Measurements from ENCODE around the gene SFXN2.

SFXN2 gene

GRCh38 chr10:102769375-102770107 is 55.1 kb downstream of the SFXN2 start:
- Histone ChIP-seq H3K4me3 (ENCODE audit: low read depth, low read length) (no peak overlapping the region), H3K36me3 (ENCODE audit: control insufficient read depth, insufficient read depth, low read length) (0 out of 2 replicates have a peak, but pooled peaks cover 2% of the 10 kb centered on the region), H3K27ac (ENCODE audit: low read depth, low read length) (peak overlapping the region; percentile 18; the same call in 1 of the 2 replicates), H3K9me3 (ENCODE audit: control insufficient read depth, insufficient read depth, low read depth, low read length) (no peaks in the 10 kb centered on the region), H3K27me3 (ENCODE audit: control insufficient read depth, insufficient read depth, low read length) (no peaks in the 10 kb centered on the region), H3K4me1 (ENCODE audit: control insufficient read depth, insufficient read depth, low read length) (peaks cover 14% of the 10 kb centered on the region; the same call in 1 of the 2 replicates), H3K9ac (ENCODE audit: low read length) (peak overlapping the region; percentile 17)

GRCh38 chr10:102770108-102770482 is 55.7 kb downstream of the SFXN2 start:
- no peak overlapping the region for H3K4me3 ChIP-seq (ENCODE audit: low read depth, low read length)
- H3K4me1 ChIP-seq (ENCODE audit: control insufficient read depth, insufficient read depth, low read length) = peaks cover 16% of the 10 kb centered on the region; the same call in 1 of the 2 replicates
- no peak overlapping the region for H3K9ac ChIP-seq (ENCODE audit: low read length)
- peak overlapping the region; percentile 18; the same call in 1 of the 2 replicates for H3K27ac ChIP-seq (ENCODE audit: low read depth, low read length)
- no peaks in the 10 kb centered on the region for H3K27me3 ChIP-seq (ENCODE audit: control insufficient read depth, insufficient read depth, low read length)
- 0 out of 2 replicates have a peak, but pooled peaks cover 2% of the 10 kb centered on the region for H3K36me3 ChIP-seq (ENCODE audit: control insufficient read depth, insufficient read depth, low read length)
- H3K9me3 ChIP-seq (ENCODE audit: control insufficient read depth, insufficient read depth, low read depth, low read length) = no peaks in the 10 kb centered on the region

- Histone ChIP-seq H3K4me1 (ENCODE audit: control insufficient read depth, insufficient read depth, low read length) (peaks cover 23% of the 10 kb centered on the region), H3K9ac (ENCODE audit: low read length) (no peak overlapping the region), H3K27ac (ENCODE audit: low read depth, low read length) (0 out of 2 replicates have a peak overlapping the region, but pooled peaks have one; percentile 16)
These were observed 56.4 kb downstream of the SFXN2 start for GRCh38 chr10:102770792-102771191.

GRCh38 chr10:102773320-102773719 is 58.9 kb downstream of the SFXN2 start:
- Histone ChIP-seq H3K9me3 (ENCODE audit: control insufficient read depth, insufficient read depth, low read depth, low read length) (no peaks in the 10 kb centered on the region), H3K9ac (ENCODE audit: low read length) (no peak overlapping the region), H3K4me3 (ENCODE audit: low read depth, low read length) (no peak overlapping the region), H3K4me1 (ENCODE audit: control insufficient read depth, insufficient read depth, low read length) (peaks cover 46% of the 10 kb centered on the region), H3K36me3 (ENCODE audit: control insufficient read depth, insufficient read depth, low read length) (no peaks in the 10 kb centered on the region), H3K27me3 (ENCODE audit: control insufficient read depth, insufficient read depth, low read length) (no peaks in the 10 kb centered on the region), H3K27ac (ENCODE audit: low read depth, low read length) (no peak overlapping the region)

More at GRCh38 chr10:102770792-102771191, 56.4 kb downstream of the SFXN2 start:
- Histone ChIP-seq H3K36me3 (ENCODE audit: control insufficient read depth, insufficient read depth, low read length) (no peaks in the 10 kb centered on the region), H3K9me3 (ENCODE audit: control insufficient read depth, insufficient read depth, low read depth, low read length) (no peaks in the 10 kb centered on the region), H3K27me3 (ENCODE audit: control insufficient read depth, insufficient read depth, low read length) (no peaks in the 10 kb centered on the region), H3K4me3 (ENCODE audit: low read depth, low read length) (no peak overlapping the region)

GRCh38 chr10:102773986-102774385 is 59.5 kb downstream of the SFXN2 start:
- Histone ChIP-seq H3K9ac (ENCODE audit: low read length) (no peak overlapping the region), H3K27ac (ENCODE audit: low read depth, low read length) (no peak overlapping the region), H3K4me1 (ENCODE audit: control insufficient read depth, insufficient read depth, low read length) (peaks cover 52% of the 10 kb centered on the region), H3K9me3 (ENCODE audit: control insufficient read depth, insufficient read depth, low read depth, low read length) (no peaks in the 10 kb centered on the region), H3K36me3 (ENCODE audit: control insufficient read depth, insufficient read depth, low read length) (no peaks in the 10 kb centered on the region), H3K27me3 (ENCODE audit: control insufficient read depth, insufficient read depth, low read length) (no peaks in the 10 kb centered on the region), H3K4me3 (ENCODE audit: low read depth, low read length) (no peak overlapping the region)

GRCh38 chr10:102775201-102775934 is 60.9 kb downstream of the SFXN2 start:
- H3K9me3 ChIP-seq (ENCODE audit: control insufficient read depth, insufficient read depth, low read depth, low read length) = no peaks in the 10 kb centered on the region
- H3K27me3 ChIP-seq (ENCODE audit: control insufficient read depth, insufficient read depth, low read length) = no peaks in the 10 kb centered on the region
- peak overlapping the region; percentile 84 for H3K9ac ChIP-seq (ENCODE audit: low read length)
- H3K4me3 ChIP-seq (ENCODE audit: low read depth, low read length) = peak overlapping the region; percentile 40; the same call in 1 of the 2 replicates
- no peak overlapping the region; the same call in 1 of the 2 replicates for H3K27ac ChIP-seq (ENCODE audit: low read depth, low read length)
- no peaks in the 10 kb centered on the region for H3K36me3 ChIP-seq (ENCODE audit: control insufficient read depth, insufficient read depth, low read length)
- H3K4me1 ChIP-seq (ENCODE audit: control insufficient read depth, insufficient read depth, low read length) = peaks cover 51% of the 10 kb centered on the region

- Histone ChIP-seq H3K4me1 (ENCODE audit: control insufficient read depth, insufficient read depth, low read length) (peaks cover 54% of the 10 kb centered on the region), H3K36me3 (ENCODE audit: control insufficient read depth, insufficient read depth, low read length) (no peaks in the 10 kb centered on the region), H3K9me3 (ENCODE audit: control insufficient read depth, insufficient read depth, low read depth, low read length) (no peaks in the 10 kb centered on the region), H3K9ac (ENCODE audit: low read length) (peak overlapping the region; percentile 84), H3K27ac (ENCODE audit: low read depth, low read length) (peak overlapping the region; percentile 91; the same call in 1 of the 2 replicates), H3K4me3 (ENCODE audit: low read depth, low read length) (peak overlapping the region; percentile 40), H3K27me3 (ENCODE audit: control insufficient read depth, insufficient read depth, low read length) (no peaks in the 10 kb centered on the region)
These were observed 61.7 kb downstream of the SFXN2 start for GRCh38 chr10:102775935-102776669.

GRCh38 chr10:102776779-102777456 is 62.5 kb downstream of the SFXN2 start:
- Histone ChIP-seq H3K4me1 (ENCODE audit: control insufficient read depth, insufficient read depth, low read length) (peaks cover 61% of the 10 kb centered on the region), H3K36me3 (ENCODE audit: control insufficient read depth, insufficient read depth, low read length) (no peaks in the 10 kb centered on the region), H3K27ac (ENCODE audit: low read depth, low read length) (peak overlapping the region; percentile 91; the same call in 1 of the 2 replicates), H3K27me3 (ENCODE audit: control insufficient read depth, insufficient read depth, low read length) (no peaks in the 10 kb centered on the region), H3K9me3 (ENCODE audit: control insufficient read depth, insufficient read depth, low read depth, low read length) (no peaks in the 10 kb centered on the region), H3K4me3 (ENCODE audit: low read depth, low read length) (peak overlapping the region; percentile 40), H3K9ac (ENCODE audit: low read length) (peak overlapping the region; percentile 84)

- Histone ChIP-seq H3K27ac (ENCODE audit: low read depth, low read length) (no peak overlapping the region; the same call in 1 of the 2 replicates), H3K36me3 (ENCODE audit: control insufficient read depth, insufficient read depth, low read length) (no peaks in the 10 kb centered on the region), H3K4me3 (ENCODE audit: low read depth, low read length) (no peak overlapping the region; the same call in 1 of the 2 replicates), H3K4me1 (ENCODE audit: control insufficient read depth, insufficient read depth, low read length) (peaks cover 68% of the 10 kb centered on the region), H3K9ac (ENCODE audit: low read length) (peak overlapping the region; percentile 31), H3K9me3 (ENCODE audit: control insufficient read depth, insufficient read depth, low read depth, low read length) (no peaks in the 10 kb centered on the region), H3K27me3 (ENCODE audit: control insufficient read depth, insufficient read depth, low read length) (no peaks in the 10 kb centered on the region)
These were observed 63.4 kb downstream of the SFXN2 start for GRCh38 chr10:102777711-102778453.

GRCh38 chr10:102778781-102779180 is 64.3 kb downstream of the SFXN2 start:
- Histone ChIP-seq H3K4me1 (ENCODE audit: control insufficient read depth, insufficient read depth, low read length) (peaks cover 69% of the 10 kb centered on the region), H3K4me3 (ENCODE audit: low read depth, low read length) (no peak overlapping the region), H3K9me3 (ENCODE audit: control insufficient read depth, insufficient read depth, low read depth, low read length) (no peaks in the 10 kb centered on the region), H3K27ac (ENCODE audit: low read depth, low read length) (no peak overlapping the region), H3K27me3 (ENCODE audit: control insufficient read depth, insufficient read depth, low read length) (no peaks in the 10 kb centered on the region), H3K36me3 (ENCODE audit: control insufficient read depth, insufficient read depth, low read length) (no peaks in the 10 kb centered on the region), H3K9ac (ENCODE audit: low read length) (no peak overlapping the region)

All from HUES6 (cell line).